Stimulated activated memory B cell treated with anti-CD40 and anti-IgM and Interleukin-4, amounts not matched to agents 10 μg/mL and 1 μg/mL and 100 μg/mL, for 72 hours (primary cell): ENCODE data around the gene ANKRD34A.
A peak's percentile ranks its signal among the peaks of the same experiment; 100 is the strongest.

ENCODE experiments used
- ATAC-seq: fragments of 150-1000 bp; cut with Tn5 transposase; 2 replicates; pipeline ENCODE4 v1.10.0; 2021
- H3K27ac Mint-ChIP-seq: one replicate; pipeline ENCODE4 v1.8.0; 2022; ENCODE audit warnings: mild to moderate bottlenecking, mixed read lengths
- H3K27me3 Mint-ChIP-seq: one replicate; pipeline ENCODE4 v1.8.0; 2022; ENCODE audit warnings: mixed read lengths
- H3K36me3 Mint-ChIP-seq: one replicate; pipeline ENCODE4 v1.8.0; 2022; ENCODE audit warnings: mixed read lengths
- H3K4me1 Mint-ChIP-seq: one replicate; pipeline ENCODE4 v1.8.0; 2022; ENCODE audit warnings: mixed read lengths
- H3K4me3 Mint-ChIP-seq: one replicate; pipeline ENCODE4 v1.8.0; 2022; ENCODE audit warnings: mild to moderate bottlenecking, moderate library complexity, mixed read lengths
- H3K9me3 Mint-ChIP-seq: one replicate; pipeline ENCODE4 v1.8.0; 2022; ENCODE audit warnings: mixed read lengths

ANKRD34A gene

DNA sequence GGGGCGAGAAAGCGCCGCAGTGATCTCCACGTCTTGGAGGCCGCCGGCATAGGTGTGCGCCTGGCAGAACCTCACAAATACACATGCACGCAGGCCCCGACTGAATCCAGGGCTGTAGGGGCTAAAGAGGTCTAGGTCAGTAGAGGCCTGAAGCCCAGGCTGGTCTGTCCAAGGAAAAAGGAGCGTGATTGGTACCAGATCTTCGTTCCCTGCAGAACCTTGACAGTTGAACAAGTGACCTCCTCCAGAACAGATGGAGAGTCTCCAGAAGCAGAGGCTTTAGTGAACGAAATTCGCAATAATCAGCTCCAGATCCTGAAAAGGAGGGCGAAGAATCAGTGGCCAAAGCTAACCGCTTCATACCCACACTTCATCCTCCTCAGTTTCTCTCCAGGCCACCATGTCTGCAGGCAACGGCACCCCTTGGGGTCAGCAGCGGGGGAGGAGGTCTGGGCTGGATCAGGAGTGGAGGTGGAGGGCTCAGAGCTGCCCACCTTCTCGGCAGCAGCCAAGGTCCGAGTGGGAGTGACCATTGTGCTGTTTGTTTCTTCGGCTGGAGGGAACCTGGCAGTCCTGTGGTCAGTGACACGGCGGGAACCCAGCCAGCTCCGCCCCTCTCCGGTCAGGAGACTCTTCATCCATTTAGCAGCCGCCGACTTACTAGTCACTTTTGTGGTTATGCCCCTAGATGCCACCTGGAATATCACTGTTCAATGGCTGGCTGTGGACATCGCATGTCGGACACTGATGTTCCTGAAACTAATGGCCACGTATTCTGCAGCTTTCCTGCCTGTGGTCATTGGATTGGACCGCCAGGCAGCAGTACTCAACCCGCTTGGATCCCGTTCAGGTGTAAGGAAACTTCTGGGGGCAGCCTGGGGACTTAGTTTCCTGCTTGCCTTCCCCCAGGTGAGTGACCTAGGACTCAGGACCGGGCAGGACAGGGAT, 45.1 kb downstream of the ANKRD34A start:
- H3K36me3 Mint-ChIP-seq: peaks cover 34% of the 10 kb centered on the region
- H3K27me3 Mint-ChIP-seq: no peaks in the 10 kb centered on the region
- peak overlapping the region; percentile 80 for H3K27ac Mint-ChIP-seq
- H3K4me1 Mint-ChIP-seq: peaks cover 50% of the 10 kb centered on the region
- no peaks in the 10 kb centered on the region for H3K9me3 Mint-ChIP-seq
- ATAC-seq: no peak
- H3K4me3 Mint-ChIP-seq: peak overlapping the region; percentile 89

DNA sequence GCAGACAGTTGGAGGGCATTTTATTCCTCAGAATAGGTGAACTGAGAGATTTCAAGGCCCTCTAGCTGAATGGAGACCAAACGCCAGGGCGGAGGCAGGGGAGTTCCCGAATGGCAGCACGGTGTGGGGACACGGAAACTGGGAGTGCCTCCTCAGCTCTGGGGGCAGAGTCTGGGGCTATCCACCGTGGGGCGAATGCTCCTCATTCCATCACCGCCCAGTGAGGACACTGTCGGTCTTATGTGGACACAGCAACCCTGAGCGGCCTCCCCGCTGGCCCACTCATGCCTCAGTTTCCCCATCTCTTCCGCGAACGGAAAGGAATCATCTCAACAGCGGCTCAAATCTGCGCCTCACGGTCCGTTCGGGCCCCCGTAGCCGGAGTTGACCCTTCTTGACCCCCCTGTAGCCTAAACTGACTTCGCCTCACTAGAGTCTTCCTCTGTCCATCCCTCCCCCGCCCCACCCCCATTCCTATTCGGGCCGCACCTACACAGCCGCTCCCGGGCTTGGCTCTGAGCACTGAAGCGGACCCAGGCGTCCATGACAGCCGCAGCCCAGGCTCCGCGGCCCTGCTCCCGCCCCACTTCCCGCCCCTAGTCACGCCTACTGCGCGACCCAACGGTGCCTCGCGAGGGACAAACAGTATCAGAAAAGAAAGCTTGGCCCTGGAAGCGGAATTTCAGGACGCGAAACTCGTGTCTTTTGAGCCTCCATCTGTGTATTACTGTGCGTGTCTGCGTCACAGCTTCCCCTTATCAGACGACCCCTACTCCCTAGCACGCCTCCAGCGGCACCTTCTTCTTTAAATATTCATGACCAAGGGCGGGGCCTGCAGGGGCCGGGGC, 46.0 kb downstream of the ANKRD34A start, which contains the start of gene PEX11B:
PEX11B (minus strand) TSS at position 574 of the 848 bp plus-strand sequence; CDS start at position 545, 29 bp downstream.
- Mint-ChIP-seq H3K27me3 (no peaks in the 10 kb centered on the region), H3K4me3 (peak within 1 kb of the TSS; percentile 89), H3K9me3 (no peaks in the 10 kb centered on the region), H3K4me1 (peaks cover 59% of the 10 kb centered on the region), H3K36me3 (peaks cover 43% of the 10 kb centered on the region), H3K27ac (peak within 1 kb of the TSS; percentile 80)
- peak; percentile 96 for ATAC-seq

GRCh38 chr1:145917595-145917994, 46.8 kb downstream of the ANKRD34A start:
- no peaks in the 10 kb centered on the region for H3K9me3 Mint-ChIP-seq
- H3K4me1 Mint-ChIP-seq: peaks cover 66% of the 10 kb centered on the region
- H3K36me3 Mint-ChIP-seq: peaks cover 45% of the 10 kb centered on the region
- peak overlapping the region; percentile 80 for H3K27ac Mint-ChIP-seq
- H3K27me3 Mint-ChIP-seq: no peaks in the 10 kb centered on the region
- peak overlapping the region; percentile 89 for H3K4me3 Mint-ChIP-seq
- ATAC-seq: no peak

DNA sequence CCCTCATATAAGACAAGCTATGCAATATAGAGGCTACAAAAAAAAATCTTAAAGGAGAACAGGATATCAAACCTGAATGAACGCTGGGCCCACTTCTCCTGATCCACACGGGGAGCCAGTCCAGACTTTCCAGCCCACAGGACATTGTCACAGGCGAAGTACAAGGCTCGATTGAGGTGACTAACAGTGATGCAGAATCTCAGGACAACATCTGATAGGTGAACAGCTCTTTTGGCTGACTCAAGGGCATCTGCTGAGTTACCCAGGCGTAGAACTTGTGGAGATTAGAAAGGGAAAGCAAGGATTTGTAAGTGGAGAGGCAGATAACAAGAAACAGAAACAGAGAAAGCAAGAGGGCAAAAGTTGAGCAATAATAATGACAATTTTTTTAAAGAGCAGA, 47.6 kb downstream of the ANKRD34A start:
- H3K27ac Mint-ChIP-seq: peak overlapping the region; percentile 80
- no peaks in the 10 kb centered on the region for H3K27me3 Mint-ChIP-seq
- no peak for ATAC-seq
- H3K36me3 Mint-ChIP-seq: peaks cover 53% of the 10 kb centered on the region
- peaks cover 74% of the 10 kb centered on the region for H3K4me1 Mint-ChIP-seq
- peak overlapping the region; percentile 89 for H3K4me3 Mint-ChIP-seq
- no peaks in the 10 kb centered on the region for H3K9me3 Mint-ChIP-seq

DNA sequence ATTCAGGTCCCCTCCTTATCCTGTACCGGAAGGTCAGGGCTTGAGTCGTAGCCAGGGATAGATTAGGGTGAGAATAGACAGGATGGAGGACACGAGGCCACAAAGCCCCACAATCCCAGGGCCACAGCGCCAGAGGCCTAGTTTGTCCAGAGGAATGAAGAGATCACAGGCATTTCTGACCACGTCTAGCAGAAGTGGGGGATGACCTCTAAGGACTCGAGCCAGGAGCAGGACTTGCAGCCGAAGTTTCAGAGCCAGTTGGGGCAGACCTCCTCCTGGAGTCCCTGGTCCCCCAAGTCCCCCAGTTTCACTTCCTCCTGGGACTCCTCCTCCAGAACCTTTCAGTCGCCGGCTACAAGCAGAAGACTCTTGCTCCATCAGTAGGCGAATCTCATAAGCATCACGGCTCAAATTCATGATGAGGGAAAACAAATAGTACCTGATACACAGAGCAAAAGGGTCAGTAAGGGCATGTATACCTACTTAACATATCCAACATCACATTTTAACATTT, 52.2 kb downstream of the ANKRD34A start:
- Mint-ChIP-seq H3K9me3 (no peaks in the 10 kb centered on the region), H3K27ac (peak overlapping the region; percentile 0), H3K27me3 (no peaks in the 10 kb centered on the region), H3K4me1 (peaks cover 47% of the 10 kb centered on the region), H3K4me3 (no peak overlapping the region), H3K36me3 (peaks cover 71% of the 10 kb centered on the region)
- peak; percentile 39 for ATAC-seq
